Stimulated activated CD8-positive, alpha-beta memory T cell treated with anti-CD3 and anti-CD28 coated beads, Interleukin-15, amount 100 ng/mL, for 4 hours (primary cell): ENCODE data around the gene EXOC3L4.

Experiments used
- DNase-seq, 2 donors: peaks; one replicate each; pipeline ENCODE4 v3.0.0-alpha.2; 2020; ENCODE audit warnings: low read depth in 2 of 2

EXOC3L4 gene

GRCh38 chr14:103091041-103091882, 3.3 kb upstream of the EXOC3L4 start:
- DNase-seq, result peak; percentile 58 to 60

- no peak for DNase-seq
Observed at GRCh38 chr14:103091883-103092222, 2.7 kb upstream of the EXOC3L4 start.

- no peak for DNase-seq
Observed at GRCh38 chr14:103093856-103094405, 594 bp upstream of the EXOC3L4 start.

GRCh38 chr14:103095210-103095778, 769 bp downstream of the EXOC3L4 start:
- no peak for DNase-seq

GRCh38 chr14:103096387-103096786, 1.9 kb downstream of the EXOC3L4 start:
- no peak for DNase-seq

- no peak for DNase-seq
Observed at GRCh38 chr14:103097244-103097993, 2.9 kb downstream of the EXOC3L4 start.

- DNase-seq, result no peak
Observed at GRCh38 chr14:103097994-103098957, 3.8 kb downstream of the EXOC3L4 start.

- DNase-seq, result no peak
Observed at GRCh38 chr14:103099081-103099732, 4.7 kb downstream of the EXOC3L4 start.

- no peak for DNase-seq
Observed at GRCh38 chr14:103099733-103100280, 5.3 kb downstream of the EXOC3L4 start.

- no peak for DNase-seq
Observed at GRCh38 chr14:103100281-103101121, 6.0 kb downstream of the EXOC3L4 start.

GRCh38 chr14:103101257-103101962, 6.9 kb downstream of the EXOC3L4 start:
- DNase-seq, result no peak

GRCh38 chr14:103101963-103102688, 7.6 kb downstream of the EXOC3L4 start:
- no peak for DNase-seq

- DNase-seq, result no peak
Observed at GRCh38 chr14:103102689-103103260, 8.2 kb downstream of the EXOC3L4 start.

GRCh38 chr14:103103461-103104388, 9.2 kb downstream of the EXOC3L4 start:
- no peak for DNase-seq

- no peak for DNase-seq
Observed at GRCh38 chr14:103104389-103104653, 9.8 kb downstream of the EXOC3L4 start.

GRCh38 chr14:103104654-103105452, 10.3 kb downstream of the EXOC3L4 start:
- peak in 1 of 2 donors; percentile 42 for DNase-seq
